Lower leg skin (tissue), 3 donors: ENCODE data around the gene OR51E1.

Experiments used
- CTCF ChIP-seq, 3 donors: fragments of 450-650 bp; IDR thresholded peaks; one replicate each; pipeline ENCODE4 v1.5.1; 2016; ENCODE audit warnings: antibody characterized with exemption in 3 of 3, mild to moderate bottlenecking in 3 of 3, moderate library complexity in 2 of 3
- POLR2A ChIP-seq, 2 donors: fragments of 450-650 bp; IDR thresholded peaks; one replicate each; pipeline ENCODE4 v1.6.1; 2016 to 2017; ENCODE audit warnings: antibody characterized with exemption in 2 of 2, mild to moderate bottlenecking in 1 of 2, moderate library complexity in 1 of 2

DNA sequence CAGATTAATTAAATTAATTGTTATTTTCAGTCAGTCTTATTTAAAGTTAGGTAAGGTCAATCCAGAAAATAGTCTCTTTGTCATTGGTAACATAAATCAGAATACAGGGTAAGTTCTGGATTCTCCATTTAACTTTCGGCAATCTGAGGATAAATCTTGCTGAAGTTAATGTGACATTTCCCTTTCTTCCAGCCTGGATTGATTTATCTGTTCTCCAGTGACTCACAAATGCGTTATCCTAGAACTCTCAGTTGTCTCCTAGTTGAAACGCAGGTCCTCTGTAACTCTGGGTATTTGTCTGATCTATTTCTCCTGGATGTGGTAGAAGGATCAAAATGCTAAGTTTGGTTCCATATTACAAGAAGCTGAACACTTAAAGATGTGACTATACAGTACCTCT, 21.0 kb downstream of the OR51E1 start:
- TF ChIP-seq POLR2A (IDR thresholded peaks at IDR 0.05) (no peak), CTCF (IDR thresholded peaks at IDR 0.05) (no peak)
